ENCODE data around the gene MR1. TPM values are rescaled to one million over a fixed set of nuclear protein-coding genes. Genes with fewer than 3 reads are reported as not detected.

The MR1 gene
- total RNA-seq, 2 experiments from 2014 or later = 37.4 to 38.7 TPM

GRCh38 chr1:181090641-181091126, 56.9 kb downstream of the MR1 start:
- Mint-ChIP-seq H3K4me1 (peaks cover 46% of the 10 kb centered on the region), H3K27me3 (peaks cover 2% of the 10 kb centered on the region), H3K27ac (peak overlapping the region; percentile 95), H3K9me3 (no peaks in the 10 kb centered on the region), H3K36me3 (ENCODE audit: low read depth) (peaks cover 50% of the 10 kb centered on the region), H3K4me3 (peak overlapping the region; percentile 99)
- peak; percentile 50 for DNase-seq
- ChIA-PET POLR2A (interaction anchor here (0.7 to 1.4 kb wide), 4 partner anchors 10 to 69 kb away, joined by 3 to 7 read pairs (median 4); no protein-coding TSS in a partner anchor), CTCF (interaction anchor here (0.6 to 5.3 kb wide), 11 partner anchors 9 to 69 kb away, joined by 3 to 42 read pairs (median 4); no protein-coding TSS in a partner anchor)

GRCh38 chr1:181091309-181092040, 57.7 kb downstream of the MR1 start:
- H3K4me3 Mint-ChIP-seq = peak overlapping the region; percentile 99
- ChIA-PET CTCF (interaction anchor here (0.6 to 5.3 kb wide), 9 partner anchors 8 to 70 kb away, joined by 3 to 42 read pairs (median 5); no protein-coding TSS in a partner anchor), POLR2A (interaction anchor here (1.0 to 1.4 kb wide), 2 partner anchors 11 to 13 kb away, joined by 3 read pairs; no protein-coding TSS in a partner anchor)
- DNase-seq = no peak
- peaks cover 51% of the 10 kb centered on the region for H3K4me1 Mint-ChIP-seq
- H3K27me3 Mint-ChIP-seq = no peaks in the 10 kb centered on the region
- no peaks in the 10 kb centered on the region for H3K9me3 Mint-ChIP-seq
- no peak overlapping the region for H3K27ac Mint-ChIP-seq
- H3K36me3 Mint-ChIP-seq (ENCODE audit: low read depth) = peaks cover 55% of the 10 kb centered on the region

- peaks cover 55% of the 10 kb centered on the region for H3K36me3 Mint-ChIP-seq (ENCODE audit: low read depth)
- DNase-seq = no peak
- no peaks in the 10 kb centered on the region for H3K27me3 Mint-ChIP-seq
- peaks cover 55% of the 10 kb centered on the region for H3K4me1 Mint-ChIP-seq
- H3K4me3 Mint-ChIP-seq = peak overlapping the region; percentile 99
- ChIA-PET CTCF (interaction anchor here (0.7 to 5.3 kb wide), 7 partner anchors 7 to 77 kb away, joined by 3 to 42 read pairs (median 5); no protein-coding TSS in a partner anchor), POLR2A (no interaction called here)
- H3K9me3 Mint-ChIP-seq = no peaks in the 10 kb centered on the region
- H3K27ac Mint-ChIP-seq = peak overlapping the region; percentile 37
Measured at GRCh38 chr1:181092056-181092455, 58.3 kb downstream of the MR1 start.

- DNase-seq = no peak
- CTCF ChIA-PET = interaction anchor here (0.7 to 4.7 kb wide), 5 partner anchors 11 to 76 kb away, joined by 3 to 42 read pairs (median 5); no protein-coding TSS in a partner anchor
- no peaks in the 10 kb centered on the region for H3K9me3 Mint-ChIP-seq
- POLR2A ChIA-PET = no interaction called here
- peaks cover 53% of the 10 kb centered on the region for H3K4me1 Mint-ChIP-seq
- peaks cover 57% of the 10 kb centered on the region for H3K36me3 Mint-ChIP-seq (ENCODE audit: low read depth)
- no peak overlapping the region for H3K4me3 Mint-ChIP-seq
- no peaks in the 10 kb centered on the region for H3K27me3 Mint-ChIP-seq
- H3K27ac Mint-ChIP-seq = no peak overlapping the region
Measured at GRCh38 chr1:181092883-181093458, 59.2 kb downstream of the MR1 start.

GRCh38 chr1:181094416-181095212, 60.8 kb downstream of the MR1 start:
- POLR2A ChIA-PET = no interaction called here
- H3K36me3 Mint-ChIP-seq (ENCODE audit: low read depth) = peaks cover 55% of the 10 kb centered on the region
- peaks cover 68% of the 10 kb centered on the region for H3K4me1 Mint-ChIP-seq
- CTCF ChIA-PET = interaction anchor here (1.4 to 2.9 kb wide), 2 partner anchors 11 to 34 kb away, joined by 4 to 11 read pairs; no protein-coding TSS in a partner anchor
- H3K4me3 Mint-ChIP-seq = no peak overlapping the region
- no peak for DNase-seq
- H3K27ac Mint-ChIP-seq = no peak overlapping the region
- H3K9me3 Mint-ChIP-seq = no peaks in the 10 kb centered on the region
- no peaks in the 10 kb centered on the region for H3K27me3 Mint-ChIP-seq

- CTCF ChIA-PET = interaction anchor here (1.4 to 2.9 kb wide), 2 partner anchors 10 to 33 kb away, joined by 4 to 11 read pairs; no protein-coding TSS in a partner anchor
- Mint-ChIP-seq H3K9me3 (no peaks in the 10 kb centered on the region), H3K36me3 (ENCODE audit: low read depth) (peaks cover 49% of the 10 kb centered on the region), H3K4me1 (peaks cover 74% of the 10 kb centered on the region), H3K27ac (no peak overlapping the region), H3K4me3 (no peak overlapping the region), H3K27me3 (no peaks in the 10 kb centered on the region)
- DNase-seq = no peak
- POLR2A ChIA-PET = interaction anchor here (0.6 kb wide), 1 partner anchor 63 kb away, joined by 3 read pairs; no protein-coding TSS in a partner anchor
Measured at GRCh38 chr1:181095260-181095659, 61.5 kb downstream of the MR1 start.

GRCh38 chr1:181095763-181096184, 62.0 kb downstream of the MR1 start:
- Mint-ChIP-seq H3K36me3 (ENCODE audit: low read depth) (peaks cover 45% of the 10 kb centered on the region), H3K4me3 (no peak overlapping the region), H3K27me3 (no peaks in the 10 kb centered on the region), H3K27ac (no peak overlapping the region), H3K4me1 (peaks cover 77% of the 10 kb centered on the region), H3K9me3 (no peaks in the 10 kb centered on the region)
- DNase-seq = no peak
- POLR2A ChIA-PET = interaction anchor here (0.6 kb wide), 2 partner anchors 62 to 97 kb away, joined by 3 to 8 read pairs; no protein-coding TSS in a partner anchor
- CTCF ChIA-PET = interaction anchor here (1.4 to 4.6 kb wide), 3 partner anchors 9 to 47 kb away, joined by 4 to 45 read pairs (median 11); no protein-coding TSS in a partner anchor

- H3K36me3 Mint-ChIP-seq (ENCODE audit: low read depth) = peaks cover 31% of the 10 kb centered on the region
- no peaks in the 10 kb centered on the region for H3K27me3 Mint-ChIP-seq
- H3K4me1 Mint-ChIP-seq = peaks cover 75% of the 10 kb centered on the region
- no peak overlapping the region for H3K4me3 Mint-ChIP-seq
- ChIA-PET POLR2A (no interaction called here), CTCF (interaction anchor here (0.9 to 5.8 kb wide), 7 partner anchors 8 to 46 kb away, joined by 3 to 45 read pairs (median 9); partner anchors contain the start of gene IER5)
- no peak overlapping the region for H3K27ac Mint-ChIP-seq
- DNase-seq = no peak
- H3K9me3 Mint-ChIP-seq = no peaks in the 10 kb centered on the region
Measured at GRCh38 chr1:181097242-181097641, 63.5 kb downstream of the MR1 start.

GRCh38 chr1:181099152-181100014, 65.6 kb downstream of the MR1 start:
- Mint-ChIP-seq H3K4me1 (peaks cover 83% of the 10 kb centered on the region), H3K27ac (peak overlapping the region; percentile 83), H3K4me3 (peak overlapping the region; percentile 11), H3K27me3 (no peaks in the 10 kb centered on the region), H3K36me3 (ENCODE audit: low read depth) (peaks cover 15% of the 10 kb centered on the region), H3K9me3 (no peaks in the 10 kb centered on the region)
- ChIA-PET CTCF (interaction anchor here (0.6 to 5.8 kb wide), 9 partner anchors 10 to 637 kb away, joined by 3 to 45 read pairs (median 4); partner anchors contain the start of gene IER5), POLR2A (interaction anchor here (0.6 kb wide), 1 partner anchor 34 kb away, joined by 3 read pairs; no protein-coding TSS in a partner anchor)
- peak; percentile 46 for DNase-seq

GRCh38 chr1:181100015-181100905, 66.5 kb downstream of the MR1 start:
- CTCF ChIA-PET = interaction anchor here (0.6 to 5.8 kb wide), 6 partner anchors 10 to 638 kb away, joined by 3 to 45 read pairs (median 8); partner anchors contain the start of gene IER5
- peaks cover 83% of the 10 kb centered on the region for H3K4me1 Mint-ChIP-seq
- no peak for DNase-seq

More at GRCh38 chr1:181100015-181100905, 66.5 kb downstream of the MR1 start:
- no peaks in the 10 kb centered on the region for H3K9me3 Mint-ChIP-seq
- POLR2A ChIA-PET = interaction anchor here (0.6 kb wide), 1 partner anchor 33 kb away, joined by 3 read pairs; no protein-coding TSS in a partner anchor
- H3K27me3 Mint-ChIP-seq = no peaks in the 10 kb centered on the region
- H3K4me3 Mint-ChIP-seq = peak overlapping the region; percentile 11
- peak overlapping the region; percentile 83 for H3K27ac Mint-ChIP-seq
- H3K36me3 Mint-ChIP-seq (ENCODE audit: low read depth) = peaks cover 7% of the 10 kb centered on the region

Data from activated CD4-positive, alpha-beta T cell treated with anti-CD3 and anti-CD28 coated beads, Interleukin-2, amount 10 ng/mL, durations not matched to agents 7 days and 5 days (primary cell).